Activated CD4-positive, alpha-beta T cell treated with anti-CD3 and anti-CD28 coated beads, Interleukin-2, amount 50 U/mL, for 16 hours (primary cell): ENCODE measurements around the gene NOX5.

Experiments used
- DNase-seq: peaks from one replicate; pipeline ENCODE4 v3.0.0-alpha.2; 2020

NOX5 gene

GRCh38 chr15:68992696-68993095 lies 21.8 kb upstream of the NOX5 start:
- DNase-seq: no peak

GRCh38 chr15:68993276-68993675 lies 21.2 kb upstream of the NOX5 start:
- no peak for DNase-seq

- no peak for DNase-seq
These were observed 20.3 kb upstream of the NOX5 start for GRCh38 chr15:68994149-68994548.

DNA sequence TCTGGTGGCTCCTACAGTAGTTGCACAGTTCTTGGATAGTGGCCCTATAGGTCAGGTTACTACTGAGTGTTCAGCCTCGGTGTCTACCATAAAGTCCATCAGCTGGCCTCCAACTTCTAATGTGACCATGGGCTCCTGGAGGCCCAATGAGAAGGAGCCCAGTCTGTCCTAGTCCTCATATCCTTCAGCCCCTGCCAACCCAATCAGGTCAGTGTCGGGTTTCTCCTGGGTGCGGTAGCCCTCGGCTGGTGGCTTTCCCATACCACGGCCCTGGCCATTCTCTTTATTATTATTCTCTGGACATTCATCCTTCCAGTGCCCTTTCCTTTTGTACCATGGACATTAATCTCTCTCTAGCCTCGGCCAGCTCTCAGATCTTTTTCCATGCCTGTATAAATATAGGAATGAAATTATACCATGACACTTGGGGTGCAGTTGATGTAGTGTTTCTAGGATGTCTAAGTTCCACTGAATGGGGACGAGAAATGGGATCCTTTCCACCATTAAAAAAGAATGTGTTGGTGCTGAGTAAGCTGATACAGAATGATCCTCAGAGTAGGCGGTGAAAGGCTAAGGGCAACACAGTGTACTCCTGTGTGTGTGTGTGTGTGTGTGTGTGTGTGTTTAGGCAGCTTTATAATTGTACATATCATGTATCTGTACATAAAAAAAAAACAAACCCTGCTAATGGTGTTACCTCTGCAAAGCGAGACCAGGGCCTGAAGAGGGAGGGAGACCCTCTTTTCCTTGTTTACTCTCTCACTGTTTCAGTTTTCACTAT lies 19.3 kb upstream of the NOX5 start:
- DNase-seq: no peak

- no peak for DNase-seq
These were observed 17.4 kb upstream of the NOX5 start for GRCh38 chr15:68997050-68997449.

DNA sequence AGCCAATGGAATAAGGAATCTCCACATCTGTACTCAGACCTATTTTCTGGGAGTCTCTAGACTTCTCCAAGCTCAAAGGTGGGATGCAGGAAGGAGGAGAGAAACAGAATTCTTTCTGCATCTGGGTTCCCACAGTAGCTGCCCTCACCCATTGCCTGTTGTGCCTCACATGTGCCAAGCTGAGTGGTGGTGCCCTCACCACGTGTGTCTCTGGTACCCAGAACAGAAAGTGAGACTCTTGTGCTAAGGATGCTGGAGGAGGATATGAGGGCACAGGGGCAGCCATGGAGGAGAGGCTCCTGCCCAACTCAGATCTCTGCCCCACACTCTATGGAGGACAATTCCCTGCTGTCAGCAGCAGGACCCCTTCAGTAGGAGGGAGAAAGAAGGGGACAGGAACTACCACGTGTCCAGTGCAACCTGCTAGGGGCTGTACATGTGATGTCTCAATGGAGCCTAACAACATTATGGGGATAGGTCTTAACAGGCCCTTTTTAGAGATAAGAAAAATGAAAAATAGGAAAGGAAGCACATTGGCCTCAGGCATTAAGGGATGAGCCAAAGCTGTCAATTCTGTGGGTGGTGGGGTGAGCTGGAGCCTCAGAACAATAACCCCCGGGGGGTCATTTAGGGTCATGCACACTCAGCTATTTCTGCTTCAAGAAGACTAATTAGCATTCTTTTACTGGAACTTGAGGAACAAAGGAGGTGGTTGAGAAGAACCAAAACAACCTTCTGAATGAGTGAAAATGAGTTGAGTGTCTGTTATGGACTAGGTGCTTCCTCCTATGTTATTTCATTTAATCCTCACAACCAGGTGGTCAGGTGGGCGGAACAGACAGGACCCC lies 16.3 kb upstream of the NOX5 start:
- DNase-seq: no peak

- no peak for DNase-seq
These were observed 15.4 kb upstream of the NOX5 start for GRCh38 chr15:68999091-68999490.

GRCh38 chr15:69000091-69000490 lies 14.4 kb upstream of the NOX5 start:
- no peak for DNase-seq

- DNase-seq: no peak
These were observed 13.6 kb upstream of the NOX5 start for GRCh38 chr15:69000725-69001503.

GRCh38 chr15:69002783-69003182 lies 11.7 kb upstream of the NOX5 start:
- DNase-seq: no peak

DNA sequence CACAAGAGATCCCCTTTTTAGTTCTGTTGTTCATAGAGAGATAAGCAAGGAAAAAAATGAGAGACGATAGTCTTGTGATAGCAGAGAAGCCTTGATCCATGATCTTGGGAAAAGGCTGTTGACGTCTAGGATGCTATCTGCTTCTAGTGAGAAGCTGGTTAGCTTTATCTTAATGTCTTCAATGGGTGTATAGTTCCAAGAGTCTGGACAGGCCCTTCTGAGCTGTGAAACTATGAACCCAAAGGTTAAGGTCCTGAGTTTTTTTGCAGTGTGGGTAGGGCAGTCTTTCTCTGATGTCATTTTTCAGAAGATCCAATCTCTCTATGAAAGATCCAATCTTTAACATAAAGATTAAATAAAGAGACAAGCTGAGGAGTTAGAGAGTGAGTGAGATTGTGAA lies 10.5 kb upstream of the NOX5 start:
- no peak for DNase-seq

DNA sequence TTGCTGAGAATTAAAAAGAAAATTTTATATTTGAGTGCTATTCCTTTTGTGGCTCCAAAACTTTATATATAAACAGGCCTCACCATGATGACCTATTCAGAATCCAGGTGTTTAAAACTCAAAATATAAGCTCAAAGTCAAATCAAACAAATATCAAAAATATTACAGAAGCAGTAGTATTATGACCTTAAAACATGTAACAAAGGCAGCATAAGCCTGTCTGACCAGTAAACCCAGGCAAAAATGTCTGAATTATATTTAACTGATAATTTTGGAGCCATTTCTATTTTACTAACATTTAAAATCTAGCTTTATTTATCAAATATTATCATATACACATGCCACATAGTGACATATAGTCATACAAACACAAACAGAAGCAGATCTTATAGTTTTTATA lies 6.4 kb upstream of the NOX5 start:
- no peak for DNase-seq

GRCh38 chr15:69009341-69009740 lies 5.2 kb upstream of the NOX5 start:
- no peak for DNase-seq

DNA sequence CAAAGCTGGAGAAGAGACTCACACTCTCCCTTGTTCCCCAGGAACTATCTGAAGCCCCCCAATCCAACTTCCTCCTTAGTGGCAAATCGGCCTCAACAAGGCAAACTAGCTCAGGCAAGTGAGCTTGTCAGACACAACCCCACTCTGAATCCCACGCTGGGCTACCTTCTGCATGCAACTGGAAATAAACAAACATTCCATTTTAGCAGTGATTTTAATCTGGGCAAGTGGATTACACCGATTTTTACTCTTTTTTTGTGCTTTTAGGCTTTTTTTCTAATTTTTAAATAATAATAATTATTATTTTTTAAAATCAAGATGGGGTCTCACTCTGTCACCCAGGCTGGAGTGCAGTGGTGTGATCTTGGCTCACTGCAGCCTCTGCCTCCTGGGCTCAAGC lies 2.9 kb upstream of the NOX5 start:
- no peak for DNase-seq

- no peak for DNase-seq
These were observed 1.6 kb upstream of the NOX5 start for GRCh38 chr15:69012761-69013364.

DNA sequence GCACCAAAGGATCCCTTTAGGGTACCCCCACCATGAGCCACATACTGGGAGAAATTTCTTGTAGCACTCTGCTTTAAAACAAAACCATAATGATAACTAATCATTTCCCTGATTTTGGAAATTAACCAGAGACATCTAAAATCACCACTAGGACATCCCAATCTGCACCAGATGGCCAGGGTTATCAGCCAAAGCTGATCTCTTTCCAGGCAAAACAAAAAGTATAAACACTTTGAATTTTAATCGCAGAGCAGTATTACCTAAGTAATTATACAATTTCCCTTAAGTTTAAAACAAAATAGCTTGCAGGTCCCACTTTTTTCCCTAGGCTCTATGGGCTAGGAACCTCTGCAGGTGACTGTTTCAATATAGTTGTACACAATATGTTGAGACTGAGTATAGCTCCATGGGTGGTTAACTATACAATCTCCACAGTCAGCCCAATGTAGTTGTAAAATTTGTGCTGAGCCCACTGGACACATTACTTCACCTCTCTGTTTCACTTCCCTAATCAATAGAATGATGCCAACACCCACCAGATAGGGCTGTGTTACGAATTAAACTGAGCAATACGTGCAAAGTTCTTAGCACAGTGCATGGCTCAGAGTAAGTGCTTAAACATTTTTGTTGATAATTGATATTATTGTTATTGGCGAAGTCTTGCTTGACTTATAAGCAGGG lies 629 bp upstream of the NOX5 start:
- no peak for DNase-seq

- DNase-seq: no peak
These were observed 1.1 kb downstream of the NOX5 start for GRCh38 chr15:69015591-69015990.

DNA sequence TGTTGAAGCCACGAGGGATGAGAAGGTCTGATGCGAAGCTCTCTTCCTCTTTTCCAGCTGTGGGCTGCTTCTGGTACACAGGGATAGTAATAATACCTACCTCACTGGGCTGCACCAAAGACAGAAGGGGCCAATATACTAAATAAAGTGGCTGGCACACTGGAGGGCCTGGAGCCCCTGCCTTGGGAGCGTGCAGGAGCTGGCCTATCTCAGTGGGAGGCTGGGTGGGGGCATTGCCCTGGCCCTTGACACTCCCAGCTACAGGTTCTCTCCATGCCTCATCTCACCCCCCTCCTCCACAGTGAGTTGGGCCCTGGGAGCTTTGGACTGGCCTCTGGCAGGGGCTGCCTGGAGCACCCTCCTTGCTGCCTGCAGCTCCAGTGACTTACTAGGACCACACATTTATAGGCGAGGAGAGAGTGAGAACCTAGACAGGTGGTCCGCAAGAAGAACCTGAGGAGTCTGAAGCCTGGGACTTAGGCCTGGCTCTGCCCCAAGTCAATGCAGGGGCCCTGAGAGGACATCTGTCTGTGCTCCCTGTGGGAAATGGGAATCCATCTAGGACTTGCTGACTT lies 1.6 kb downstream of the NOX5 start:
- DNase-seq: no peak

DNA sequence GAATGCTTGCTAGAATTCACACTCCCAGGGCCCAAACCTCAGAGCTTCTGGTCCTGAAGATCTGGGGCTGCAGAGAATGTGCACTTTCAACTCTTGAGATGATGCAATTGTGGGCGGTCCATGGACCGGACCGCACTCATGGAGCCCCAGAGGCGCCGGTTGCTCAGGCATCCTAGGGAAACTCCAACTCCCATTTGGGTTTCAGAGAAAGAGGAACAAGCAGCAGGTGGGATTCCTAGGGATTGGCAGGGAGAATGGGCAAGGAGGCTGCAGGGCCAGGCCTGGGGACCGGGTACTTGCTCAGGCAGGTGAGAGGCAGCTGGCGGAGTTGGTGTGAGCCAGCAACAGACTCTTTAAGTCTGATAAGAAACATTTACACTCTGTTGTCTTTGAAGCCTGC lies 3.5 kb downstream of the NOX5 start:
- DNase-seq: no peak

GRCh38 chr15:69018951-69019350 lies 4.5 kb downstream of the NOX5 start:
- no peak for DNase-seq

GRCh38 chr15:69021895-69022294 lies 7.4 kb downstream of the NOX5 start:
- no peak for DNase-seq

- no peak for DNase-seq
These were observed 10.8 kb downstream of the NOX5 start for GRCh38 chr15:69025320-69025719.
